ENCODE measurements around the gene CAMK1D.

DNA sequence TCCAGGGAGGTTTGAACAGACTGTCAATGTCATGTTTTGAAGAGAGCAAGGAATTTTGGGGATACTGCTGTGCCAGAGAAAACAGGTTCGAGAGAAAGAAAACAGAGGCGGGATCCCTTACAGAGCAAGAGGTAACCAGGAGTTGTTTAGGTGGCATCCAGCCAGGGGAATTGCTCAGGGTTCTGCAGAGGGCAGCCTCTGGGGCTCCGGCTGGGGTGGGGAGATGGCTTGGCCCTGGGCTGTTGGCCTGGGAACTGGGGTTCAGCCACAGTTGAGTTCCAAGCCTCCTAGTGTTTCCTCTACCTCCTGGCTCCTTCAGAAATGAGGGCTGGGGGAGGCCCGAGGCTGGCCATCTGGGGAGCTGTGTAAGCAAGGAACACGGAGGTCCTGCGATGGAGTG is 68.0 kb downstream of the CAMK1D start:
- TF ChIP-seq, protein P1, sequence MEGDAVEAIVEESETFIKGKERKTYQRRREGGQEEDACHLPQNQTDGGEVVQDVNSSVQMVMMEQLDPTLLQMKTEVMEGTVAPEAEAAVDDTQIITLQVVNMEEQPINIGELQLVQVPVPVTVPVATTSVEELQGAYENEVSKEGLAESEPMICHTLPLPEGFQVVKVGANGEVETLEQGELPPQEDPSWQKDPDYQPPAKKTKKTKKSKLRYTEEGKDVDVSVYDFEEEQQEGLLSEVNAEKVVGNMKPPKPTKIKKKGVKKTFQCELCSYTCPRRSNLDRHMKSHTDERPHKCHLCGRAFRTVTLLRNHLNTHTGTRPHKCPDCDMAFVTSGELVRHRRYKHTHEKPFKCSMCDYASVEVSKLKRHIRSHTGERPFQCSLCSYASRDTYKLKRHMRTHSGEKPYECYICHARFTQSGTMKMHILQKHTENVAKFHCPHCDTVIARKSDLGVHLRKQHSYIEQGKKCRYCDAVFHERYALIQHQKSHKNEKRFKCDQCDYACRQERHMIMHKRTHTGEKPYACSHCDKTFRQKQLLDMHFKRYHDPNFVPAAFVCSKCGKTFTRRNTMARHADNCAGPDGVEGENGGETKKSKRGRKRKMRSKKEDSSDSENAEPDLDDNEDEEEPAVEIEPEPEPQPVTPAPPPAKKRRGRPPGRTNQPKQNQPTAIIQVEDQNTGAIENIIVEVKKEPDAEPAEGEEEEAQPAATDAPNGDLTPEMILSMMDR (optimal IDR thresholded peaks at IDR 0.05 in 1 of 3, IDR thresholded peaks at IDR 0.05 in 1 of 3, conservative IDR thresholded peaks at IDR 0.05 in 1 of 3; ENCODE audit: extremely low read depth in 1 of 3, insufficient read depth in 2 of 3, low read length in 3 of 3): no peak
- no peak for TF ChIP-seq EZH2 (IDR thresholded peaks at IDR 0.05; ENCODE audit: low read length)

All from keratinocyte (primary cell).